GM19238 (cell line): ENCODE measurements around the gene SUPT5H.

ENCODE experiments used
- DNase-seq: peaks from one replicate; pipeline ENCODE4 v3.0.0; 2011; ENCODE audit warnings: low spot score; ENCODE audit not compliant: insufficient read length

SUPT5H gene

GRCh38 chr19:39518975-39519374, 73.6 kb downstream of the SUPT5H start:
- no peak for DNase-seq

GRCh38 chr19:39520541-39521484, 75.4 kb downstream of the SUPT5H start:
- DNase-seq = no peak

GRCh38 chr19:39524495-39524894, 79.1 kb downstream of the SUPT5H start:
- DNase-seq = no peak

GRCh38 chr19:39525205-39525604, 79.8 kb downstream of the SUPT5H start:
- no peak for DNase-seq
